Coronary artery (tissue), 2 donors: Measurements from ENCODE around the gene PLSCR4.

Experiments
- DNase-seq: peaks from one replicate; pipeline ENCODE4 v3.0.0-alpha.2; 2017; ENCODE audit warnings: low spot score
- H3K27ac ChIP-seq, 2 donors: fragments of 200-600 bp; sonication (generic); one replicate each; pipeline ENCODE4 v1.5.1; 2016 to 2019
- H3K4me3 ChIP-seq: fragments of 200-600 bp; sonication (generic); 2 replicates; pipeline ENCODE4 v1.5.1; 2016; ENCODE audit warnings: mild to moderate bottlenecking, moderate library complexity
- TF ChIP-seq, protein P1 (sequence below): fragments of 200-600 bp; sonication (generic); IDR thresholded peaks from one replicate; pipeline ENCODE4 v1.5.1; 2019; ENCODE audit warnings: antibody characterized with exemption

Gene PLSCR4

DNA sequence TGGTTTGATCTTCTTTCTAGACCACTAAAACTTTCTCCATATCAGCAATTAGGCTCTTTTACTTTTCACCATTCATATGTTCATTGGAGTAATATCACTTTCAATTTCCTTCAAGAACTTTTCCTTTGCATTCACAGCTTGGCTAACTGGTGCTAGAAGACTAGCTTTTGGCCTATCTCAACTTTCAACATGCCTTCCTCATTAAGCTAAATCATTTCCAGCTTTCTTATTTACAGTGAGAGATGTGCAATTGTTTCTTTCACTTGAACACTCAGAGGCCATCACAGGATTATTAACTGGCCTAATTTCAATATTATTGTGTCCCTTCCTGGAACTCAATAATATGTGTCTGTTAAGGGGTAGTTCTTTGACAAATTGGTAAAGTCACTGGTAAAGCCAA lies 47.1 kb downstream of the PLSCR4 start:
- Histone ChIP-seq H3K4me3 (no peak overlapping the region), H3K27ac (no peak overlapping the region)
- no peak for DNase-seq
- TF ChIP-seq, protein P1, sequence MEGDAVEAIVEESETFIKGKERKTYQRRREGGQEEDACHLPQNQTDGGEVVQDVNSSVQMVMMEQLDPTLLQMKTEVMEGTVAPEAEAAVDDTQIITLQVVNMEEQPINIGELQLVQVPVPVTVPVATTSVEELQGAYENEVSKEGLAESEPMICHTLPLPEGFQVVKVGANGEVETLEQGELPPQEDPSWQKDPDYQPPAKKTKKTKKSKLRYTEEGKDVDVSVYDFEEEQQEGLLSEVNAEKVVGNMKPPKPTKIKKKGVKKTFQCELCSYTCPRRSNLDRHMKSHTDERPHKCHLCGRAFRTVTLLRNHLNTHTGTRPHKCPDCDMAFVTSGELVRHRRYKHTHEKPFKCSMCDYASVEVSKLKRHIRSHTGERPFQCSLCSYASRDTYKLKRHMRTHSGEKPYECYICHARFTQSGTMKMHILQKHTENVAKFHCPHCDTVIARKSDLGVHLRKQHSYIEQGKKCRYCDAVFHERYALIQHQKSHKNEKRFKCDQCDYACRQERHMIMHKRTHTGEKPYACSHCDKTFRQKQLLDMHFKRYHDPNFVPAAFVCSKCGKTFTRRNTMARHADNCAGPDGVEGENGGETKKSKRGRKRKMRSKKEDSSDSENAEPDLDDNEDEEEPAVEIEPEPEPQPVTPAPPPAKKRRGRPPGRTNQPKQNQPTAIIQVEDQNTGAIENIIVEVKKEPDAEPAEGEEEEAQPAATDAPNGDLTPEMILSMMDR, result no peak

GRCh38 chr3:146200461-146201220 lies 50.3 kb downstream of the PLSCR4 start:
- Histone ChIP-seq H3K27ac (peak overlapping the region; percentile 21 to 47), H3K4me3 (no peak overlapping the region)
- TF ChIP-seq, protein P1, result no peak
- no peak for DNase-seq

- no peak for DNase-seq
- no peak overlapping the region for H3K27ac ChIP-seq
- TF ChIP-seq, protein P1, result no peak
- no peak overlapping the region for H3K4me3 ChIP-seq
These were observed 51.1 kb downstream of the PLSCR4 start for GRCh38 chr3:146199762-146200161.

- no peak for DNase-seq
- peak overlapping the region in 1 of 2 donors; percentile 13 for H3K27ac ChIP-seq
- no peak overlapping the region for H3K4me3 ChIP-seq
- TF ChIP-seq, protein P1, result no peak
These were observed 54.1 kb downstream of the PLSCR4 start for GRCh38 chr3:146196789-146197188.

DNA sequence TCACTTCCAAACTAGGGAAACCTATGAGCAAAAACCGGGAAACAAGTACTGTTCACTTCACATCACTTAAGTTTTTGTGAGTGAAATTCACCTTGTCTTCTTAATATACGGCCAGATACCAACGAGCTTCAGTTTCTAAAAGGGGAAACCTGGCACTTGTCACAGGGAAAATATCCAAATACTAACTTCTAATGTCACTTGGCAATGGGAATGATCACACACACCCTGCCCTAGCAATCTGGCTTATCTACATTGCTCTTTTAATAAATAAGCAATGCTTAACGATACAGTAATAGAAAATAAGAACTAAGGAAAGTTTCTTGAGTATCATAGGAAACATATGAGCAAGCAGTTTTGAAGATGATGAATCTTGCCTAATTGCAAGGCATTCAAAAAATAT lies 55.3 kb downstream of the PLSCR4 start:
- Histone ChIP-seq H3K27ac (peak overlapping the region; percentile 16 to 53), H3K4me3 (no peak overlapping the region)
- no peak for DNase-seq
- TF ChIP-seq, protein P1, result no peak

GRCh38 chr3:146195030-146195429 lies 55.9 kb downstream of the PLSCR4 start:
- DNase-seq, result no peak
- TF ChIP-seq, protein P1, result no peak
- no peak overlapping the region for H3K4me3 ChIP-seq
- H3K27ac ChIP-seq, result peak overlapping the region; percentile 16 to 53

DNA sequence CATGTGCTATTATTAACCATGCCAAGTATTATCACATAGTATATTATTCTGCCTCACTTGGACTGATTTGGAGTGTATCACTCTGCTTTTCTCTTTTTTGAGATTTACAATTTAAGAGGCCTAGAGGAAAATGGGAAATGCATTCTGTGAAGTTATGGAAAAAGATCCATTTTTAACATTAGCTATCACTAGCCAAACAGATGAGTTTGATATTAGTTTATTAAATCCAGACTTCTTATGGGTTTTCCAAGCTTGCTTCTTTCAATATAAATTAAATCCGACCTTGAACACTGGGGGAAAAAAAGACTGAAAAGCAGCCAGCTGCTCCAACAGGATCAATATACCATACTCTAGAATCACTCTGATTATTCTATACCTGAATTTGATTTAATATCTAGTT lies 59.9 kb downstream of the PLSCR4 start:
- Histone ChIP-seq H3K27ac (no peak overlapping the region), H3K4me3 (no peak overlapping the region)
- TF ChIP-seq, protein P1, result no peak
- DNase-seq, result no peak
